ENCODE results near the gene B3GNT4. TPM values are rescaled to one million over a fixed set of nuclear protein-coding genes. Genes with fewer than 3 reads are reported as not detected.

B3GNT4 gene
- polyA plus RNA-seq, 1 experiment: 0.12 TPM

GRCh38 chr12:122238861-122239260, 35.4 kb downstream of the B3GNT4 start:
- DNase-seq (ENCODE audit: low read depth, low spot score): no peak
- no peaks in the 10 kb centered on the region for H3K27me3 ChIP-seq (ENCODE audit: control insufficient read depth, insufficient read depth, low read length)
- no peak overlapping the region for H3K4me3 ChIP-seq (ENCODE audit: low read depth, low read length)
- no peaks in the 10 kb centered on the region for H3K9me3 ChIP-seq (ENCODE audit: control insufficient read depth, insufficient read depth, low read length)
- ChIA-PET CTCF (interaction anchor here (0.6 kb wide), 1 partner anchor 276 kb away, joined by 3 read pairs; no protein-coding TSS in a partner anchor), POLR2A (interaction anchor here (0.7 kb wide), 1 partner anchor 794 kb away, joined by 4 read pairs; no protein-coding TSS in a partner anchor)
- H3K27ac ChIP-seq (ENCODE audit: low read depth, low read length): no peak overlapping the region
- TF ChIP-seq CTCF (IDR thresholded peaks at IDR 0.05; ENCODE audit: low read depth, low read length): no peak

GRCh38 chr12:122243965-122244364, 40.5 kb downstream of the B3GNT4 start:
- no peak overlapping the region for H3K4me3 ChIP-seq (ENCODE audit: low read depth, low read length)

DNA sequence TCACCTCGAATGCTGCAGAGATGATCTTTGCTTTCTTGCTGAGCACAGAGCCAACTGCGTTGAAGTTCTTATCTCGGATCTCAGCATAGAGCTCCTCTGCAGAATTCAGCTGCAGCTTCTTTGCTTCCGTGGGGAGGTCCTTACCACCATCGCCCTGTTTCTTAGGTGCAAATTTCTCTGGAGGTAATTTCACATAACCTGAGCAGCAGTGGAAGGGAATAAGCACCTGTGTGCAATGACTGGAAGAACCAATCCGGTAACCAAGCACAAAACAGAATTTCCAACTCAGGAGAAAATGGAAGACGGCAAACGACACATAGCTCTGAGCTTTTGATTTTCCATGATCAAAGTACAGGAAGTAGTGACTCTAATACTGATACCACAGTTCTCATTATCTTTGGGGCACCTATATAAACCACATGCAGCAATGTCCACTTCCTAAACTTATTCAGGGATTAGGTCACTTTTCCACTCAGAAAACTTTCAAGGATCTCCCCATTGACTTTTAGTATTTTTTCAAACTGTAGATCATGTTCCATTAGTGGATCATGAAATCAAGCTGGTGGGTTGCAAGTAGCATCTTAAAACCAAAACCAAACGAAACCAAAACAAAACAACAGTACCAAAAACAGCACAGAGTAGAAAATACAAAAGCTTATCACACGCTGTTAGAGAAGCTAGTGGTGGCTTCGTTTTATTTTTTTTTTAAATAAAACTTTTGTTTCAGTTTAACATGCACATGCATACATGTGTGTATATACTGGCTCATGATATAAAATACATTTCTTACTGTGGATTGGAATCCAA, 41.3 kb downstream of the B3GNT4 start:
- CTCF ChIA-PET: interaction anchor here (0.5 kb wide), 1 partner anchor 44 kb away, joined by 10 read pairs; no protein-coding TSS in a partner anchor
- H3K4me3 ChIP-seq (ENCODE audit: low read depth, low read length): no peak overlapping the region
- no peak for DNase-seq (ENCODE audit: low read depth, low spot score)
- no peak for TF ChIP-seq CTCF (IDR thresholded peaks at IDR 0.05; ENCODE audit: low read depth, low read length)
- POLR2A ChIA-PET: interaction anchor here (0.7 kb wide), 1 partner anchor 24 kb away, joined by 3 read pairs; no protein-coding TSS in a partner anchor
- no peaks in the 10 kb centered on the region for H3K27me3 ChIP-seq (ENCODE audit: control insufficient read depth, insufficient read depth, low read length)
- H3K9me3 ChIP-seq (ENCODE audit: control insufficient read depth, insufficient read depth, low read length): no peaks in the 10 kb centered on the region
- no peak overlapping the region for H3K27ac ChIP-seq (ENCODE audit: low read depth, low read length)

More at GRCh38 chr12:122243965-122244364, 40.5 kb downstream of the B3GNT4 start:
- ChIA-PET POLR2A (no interaction called here), CTCF (no interaction called here)
- no peaks in the 10 kb centered on the region for H3K9me3 ChIP-seq (ENCODE audit: control insufficient read depth, insufficient read depth, low read length)
- no peak for TF ChIP-seq CTCF (IDR thresholded peaks at IDR 0.05; ENCODE audit: low read depth, low read length)
- DNase-seq (ENCODE audit: low read depth, low spot score): no peak
- H3K27ac ChIP-seq (ENCODE audit: low read depth, low read length): no peak overlapping the region
- no peaks in the 10 kb centered on the region for H3K27me3 ChIP-seq (ENCODE audit: control insufficient read depth, insufficient read depth, low read length)

GRCh38 chr12:122245553-122245952, 42.0 kb downstream of the B3GNT4 start:
- ChIA-PET POLR2A (interaction anchor here (0.7 kb wide), 1 partner anchor 23 kb away, joined by 3 read pairs; no protein-coding TSS in a partner anchor), CTCF (no interaction called here)
- no peaks in the 10 kb centered on the region for H3K9me3 ChIP-seq (ENCODE audit: control insufficient read depth, insufficient read depth, low read length)

More at GRCh38 chr12:122245553-122245952, 42.0 kb downstream of the B3GNT4 start:
- H3K27me3 ChIP-seq (ENCODE audit: control insufficient read depth, insufficient read depth, low read length): no peaks in the 10 kb centered on the region
- TF ChIP-seq CTCF (IDR thresholded peaks at IDR 0.05; ENCODE audit: low read depth, low read length): no peak
- no peak overlapping the region for H3K4me3 ChIP-seq (ENCODE audit: low read depth, low read length)
- no peak for DNase-seq (ENCODE audit: low read depth, low spot score)
- no peak overlapping the region for H3K27ac ChIP-seq (ENCODE audit: low read depth, low read length)

Measured in AG04450 (cell line).